ENCODE data around the gene JAKMIP2.

DNA sequence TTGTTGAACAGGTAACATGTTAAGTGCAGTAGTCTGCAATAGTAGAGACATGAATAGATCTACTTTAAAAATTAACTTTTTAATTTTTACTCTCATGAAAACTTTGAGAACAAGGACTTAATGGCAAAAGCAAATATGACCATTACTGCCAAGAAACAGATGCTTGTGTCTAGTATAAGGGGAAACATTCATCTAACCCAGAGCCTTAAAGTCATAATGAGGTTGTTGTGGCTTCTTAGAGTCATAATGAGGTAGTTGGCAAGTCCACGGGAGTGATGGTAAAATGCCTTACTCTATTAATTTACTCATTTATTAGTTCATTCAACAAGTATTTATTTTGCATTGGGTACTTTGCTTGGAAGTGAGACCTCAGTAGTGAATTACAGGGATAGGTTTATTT is 71.5 kb downstream of the JAKMIP2 start:
- no peak for TF ChIP-seq RCOR1 (conservative IDR thresholded peaks at IDR 0.05; ENCODE audit: low read depth, low read length)
- TF ChIP-seq CREM (IDR thresholded peaks at IDR 0.05; ENCODE audit: low read depth): no peak
- no peak for TF ChIP-seq CBFB (IDR thresholded peaks at IDR 0.05; ENCODE audit: low read depth)
- TF ChIP-seq, protein P1, sequence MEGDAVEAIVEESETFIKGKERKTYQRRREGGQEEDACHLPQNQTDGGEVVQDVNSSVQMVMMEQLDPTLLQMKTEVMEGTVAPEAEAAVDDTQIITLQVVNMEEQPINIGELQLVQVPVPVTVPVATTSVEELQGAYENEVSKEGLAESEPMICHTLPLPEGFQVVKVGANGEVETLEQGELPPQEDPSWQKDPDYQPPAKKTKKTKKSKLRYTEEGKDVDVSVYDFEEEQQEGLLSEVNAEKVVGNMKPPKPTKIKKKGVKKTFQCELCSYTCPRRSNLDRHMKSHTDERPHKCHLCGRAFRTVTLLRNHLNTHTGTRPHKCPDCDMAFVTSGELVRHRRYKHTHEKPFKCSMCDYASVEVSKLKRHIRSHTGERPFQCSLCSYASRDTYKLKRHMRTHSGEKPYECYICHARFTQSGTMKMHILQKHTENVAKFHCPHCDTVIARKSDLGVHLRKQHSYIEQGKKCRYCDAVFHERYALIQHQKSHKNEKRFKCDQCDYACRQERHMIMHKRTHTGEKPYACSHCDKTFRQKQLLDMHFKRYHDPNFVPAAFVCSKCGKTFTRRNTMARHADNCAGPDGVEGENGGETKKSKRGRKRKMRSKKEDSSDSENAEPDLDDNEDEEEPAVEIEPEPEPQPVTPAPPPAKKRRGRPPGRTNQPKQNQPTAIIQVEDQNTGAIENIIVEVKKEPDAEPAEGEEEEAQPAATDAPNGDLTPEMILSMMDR (IDR thresholded peaks at IDR 0.05 in 2 of 3, conservative IDR thresholded peaks at IDR 0.05 in 1 of 3; ENCODE audit: control insufficient read depth in 2 of 3, extremely low read depth in 1 of 3, insufficient read depth in 1 of 3, low read depth in 3 of 3, low read length in 3 of 3): no peak
- TF ChIP-seq, protein P2, sequence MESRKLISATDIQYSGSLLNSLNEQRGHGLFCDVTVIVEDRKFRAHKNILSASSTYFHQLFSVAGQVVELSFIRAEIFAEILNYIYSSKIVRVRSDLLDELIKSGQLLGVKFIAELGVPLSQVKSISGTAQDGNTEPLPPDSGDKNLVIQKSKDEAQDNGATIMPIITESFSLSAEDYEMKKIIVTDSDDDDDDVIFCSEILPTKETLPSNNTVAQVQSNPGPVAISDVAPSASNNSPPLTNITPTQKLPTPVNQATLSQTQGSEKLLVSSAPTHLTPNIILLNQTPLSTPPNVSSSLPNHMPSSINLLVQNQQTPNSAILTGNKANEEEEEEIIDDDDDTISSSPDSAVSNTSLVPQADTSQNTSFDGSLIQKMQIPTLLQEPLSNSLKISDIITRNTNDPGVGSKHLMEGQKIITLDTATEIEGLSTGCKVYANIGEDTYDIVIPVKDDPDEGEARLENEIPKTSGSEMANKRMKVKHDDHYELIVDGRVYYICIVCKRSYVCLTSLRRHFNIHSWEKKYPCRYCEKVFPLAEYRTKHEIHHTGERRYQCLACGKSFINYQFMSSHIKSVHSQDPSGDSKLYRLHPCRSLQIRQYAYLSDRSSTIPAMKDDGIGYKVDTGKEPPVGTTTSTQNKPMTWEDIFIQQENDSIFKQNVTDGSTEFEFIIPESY (IDR thresholded peaks at IDR 0.05): no peak
- no peak for TF ChIP-seq RAD21 (IDR thresholded peaks at IDR 0.05; ENCODE audit: insufficient read depth, low read depth, low read length)
- no peak for TF ChIP-seq TCF12 (IDR thresholded peaks at IDR 0.05; ENCODE audit: low read depth, low read length)
- TF ChIP-seq CBX3 (IDR thresholded peaks at IDR 0.05; ENCODE audit: borderline replicate concordance, low read depth): no peak

All from GM12878 (cell line).